HCT116 (cell line): Measurements from ENCODE around the gene KIRREL2. TPM values are rescaled to one million over a fixed set of nuclear protein-coding genes. Genes with fewer than 3 reads are reported as not detected.

Source experiments
- ATAC-seq: fragments of 200-7000 bp; cut with Tn5 transposase; 2 replicates; pipeline ENCODE4 v1.9.1; 2020; ENCODE audit warnings: mild to moderate bottlenecking, moderate library complexity
- BruUV-seq: library from RNA; stranded (reverse); fragments of 400-500 nt; replicated peaks from 2 replicates; lab custom pipeline; 2021; lab: Mats Ljungman, UMichigan
- CTCF ChIA-PET: fragments of 300-600 bp; sonication (Branson Sonifier 250); formaldehyde crosslinking; loops from one replicate; lab custom pipeline; 2021; ENCODE audit warnings: antibody characterized with exemption; lab: Charles Lee
- POLR2A ChIA-PET: fragments of 300-600, 350-600 bp; sonication (Branson Sonifier 250); formaldehyde crosslinking; loops from one replicate; lab custom pipeline; 2021; ENCODE audit warnings: antibody characterized with exemption; lab: Charles Lee
- RAD21 ChIA-PET, 2 experiments: fragments of 300-600 bp; sonication (Branson Sonifier 250); formaldehyde crosslinking; loops; one replicate each; lab custom pipeline; 2023; ENCODE audit warnings: low total read pairs in 2 of 2; ENCODE audit not compliant: uncharacterized antibody in 2 of 2, unreplicated experiment in 2 of 2, low non-redundant PET in 1 of 2; lab: Charles Lee
- DNase-seq: peaks from one replicate; pipeline ENCODE4 v3.0.0-alpha.2; 2010; ENCODE audit warnings: low read depth, low spot score
- H2AFZ ChIP-seq: fragments of 200-600 bp; shearing (Covaris generic), sonication (generic); 2 replicates; pipeline ENCODE4 v1.6.1; 2017; ENCODE audit warnings: low read depth, mixed run types, mixed read lengths, antibody characterized with exemption, low read length; ENCODE audit not compliant: poor library complexity, severe bottlenecking
- H3K27ac ChIP-seq: 2 replicates; pipeline ENCODE4 v1.5.1; 2012; ENCODE audit warnings: low read depth, low read length
- H3K27me3 ChIP-seq: fragments of 200-600 bp; sonication (generic); 2 replicates; pipeline ENCODE4 v1.6.1; 2016; ENCODE audit warnings: mixed run types, low read length, mixed read lengths; ENCODE audit not compliant: insufficient read depth
- H3K36me3 ChIP-seq, 2 experiments: fragments of 200-500 bp in 1 of 2; fragments of 200-600 bp in 1 of 2; sonication (Bioruptor generic) in 1 of 2; sonication (generic) in 1 of 2; 2 replicates each; pipeline versions ENCODE4 v1.5.1 to v1.6.1; 2014 to 2016; ENCODE audit warnings: low read length in 2 of 2, inconsistent platforms in 1 of 2, mixed read lengths in 1 of 2, mixed run types in 1 of 2; ENCODE audit not compliant: insufficient read depth in 2 of 2, control insufficient read depth in 1 of 2
- H3K4me1 ChIP-seq, 2 experiments: fragments of 200-600 bp in 1 of 2; sonication (generic) in 1 of 2; 2 replicates each; pipeline versions ENCODE4 v1.5.1 to v1.6.1; 2012 to 2017; ENCODE audit warnings: low read length in 2 of 2, inconsistent platforms in 1 of 2, mild to moderate bottlenecking in 1 of 2, mixed read lengths in 1 of 2, mixed run types in 1 of 2, moderate library complexity in 1 of 2; ENCODE audit not compliant: insufficient read depth in 2 of 2, control insufficient read depth in 1 of 2
- H3K4me2 ChIP-seq: fragments of 200-600 bp; sonication (generic); 2 replicates; pipeline ENCODE4 v1.6.1; 2017; ENCODE audit warnings: mixed run types, low read length, mixed read lengths
- H3K4me3 ChIP-seq, 2 experiments: fragments of 200-600 bp in 1 of 2; sonication (generic) in 1 of 2; replicated peaks in 1 of 2; 2 replicates each; pipeline ENCODE4 v1.5.1; 2011 to 2016; ENCODE audit warnings: low read length in 2 of 2, control low read depth in 1 of 2, low read depth in 1 of 2, mild to moderate bottlenecking in 1 of 2, mixed read lengths in 1 of 2, mixed run types in 1 of 2
- H3K79me2 ChIP-seq: fragments of 200-600 bp; sonication (generic); 2 replicates; pipeline ENCODE4 v1.6.1; 2017; ENCODE audit warnings: mild to moderate bottlenecking, mixed run types, low read length, moderate library complexity, mixed read lengths; ENCODE audit not compliant: insufficient read depth
- H3K9ac ChIP-seq: fragments of 200-600 bp; sonication (generic); 2 replicates; pipeline ENCODE4 v1.6.1; 2016; ENCODE audit warnings: low read length, mixed read lengths
- H3K9me2 ChIP-seq: fragments of 200-600 bp; sonication (generic), shearing (Covaris generic); 2 replicates; pipeline ENCODE4 v1.6.1; 2017; ENCODE audit warnings: mixed run types, mild to moderate bottlenecking, moderate library complexity; ENCODE audit not compliant: insufficient read depth
- H3K9me3 ChIP-seq, 2 experiments: fragments of 200-500 bp in 1 of 2; fragments of 200-600 bp in 1 of 2; sonication (Bioruptor generic) in 1 of 2; sonication (generic) in 1 of 2; 2 replicates each; pipeline ENCODE4 v1.6.1; 2014 to 2017; ENCODE audit warnings: low read length in 2 of 2, mixed read lengths in 2 of 2, inconsistent platforms in 1 of 2, low read depth in 1 of 2, mild to moderate bottlenecking in 1 of 2, mixed run types in 1 of 2, moderate library complexity in 1 of 2; ENCODE audit not compliant: control insufficient read depth in 1 of 2, insufficient read depth in 1 of 2
- H4K20me1 ChIP-seq: fragments of 200-600 bp; sonication (generic), shearing (Covaris generic); 2 replicates; pipeline ENCODE4 v1.6.1; 2017; ENCODE audit warnings: mixed run types, mild to moderate bottlenecking, moderate library complexity; ENCODE audit not compliant: insufficient read depth
- CTCF ChIP-seq, 3 experiments: fragments of 200-600 bp in 1 of 3; sonication (generic) in 1 of 3; IDR thresholded peaks in 2 of 3; conservative IDR thresholded peaks in 1 of 3; 2 replicates each; pipeline ENCODE4 v1.5.1; 2012 to 2017; ENCODE audit warnings: low read depth in 2 of 3, low read length in 2 of 3, antibody characterized with exemption in 1 of 3, borderline replicate concordance in 1 of 3, control low read depth in 1 of 3, mild to moderate bottlenecking in 1 of 3, mixed read lengths in 1 of 3, mixed run types in 1 of 3, moderate library complexity in 1 of 3; ENCODE audit not compliant: insufficient read depth in 1 of 3
- POLR2AphosphoS5 ChIP-seq: IDR thresholded peaks from 2 replicates; pipeline ENCODE4 v1.6.1; 2011; ENCODE audit warnings: mild to moderate bottlenecking, low read depth, low read length, moderate library complexity
- RAD21 ChIP-seq: IDR thresholded peaks from 2 replicates; pipeline ENCODE4 v1.6.1; 2012; ENCODE audit warnings: low read depth, mild to moderate bottlenecking
- SIN3A ChIP-seq: IDR thresholded peaks from 2 replicates; pipeline ENCODE4 v1.6.1; 2012; ENCODE audit warnings: low read depth
- ZNF274 ChIP-seq: fragments of 200-500 bp; sonication (Bioruptor generic); IDR thresholded peaks from 2 replicates; pipeline ENCODE4 v1.6.1; 2014; ENCODE audit warnings: mild to moderate bottlenecking, low read depth, low read length, inconsistent platforms
- intact Hi-C: fragments of 100-400 bp; cut with micrococcal nuclease; formaldehyde crosslinking; loops from 2 replicates; pipeline ENCODE4 v1.10.0; 2022
- total RNA-seq: library from RNA; stranded (reverse); gene quantifications from one replicate; pipeline ENCODE4 v1.2.1, GENCODE V29; 2021; ENCODE audit not compliant: unreplicated experiment

The KIRREL2 gene
- total RNA-seq, 1 experiment from 2014 or later: 1.3 TPM

- Histone ChIP-seq H2AFZ (no peak overlapping the region), H3K36me3 (no peaks in the 10 kb centered on the region), H3K79me2 (no peaks in the 10 kb centered on the region), H3K4me2 (peak overlapping the region; percentile 68), H3K27me3 (no peaks in the 10 kb centered on the region), H3K27ac (no peak overlapping the region), H3K4me3 (no peak overlapping the region), H3K9me2 (no peaks in the 10 kb centered on the region), H3K4me1 (peaks cover 2 to 13% of the 10 kb centered on the region in 2 experiments; a peak in 3 of 4 replicates), H3K9me3 (no peaks in the 10 kb centered on the region), H4K20me1 (no peaks in the 10 kb centered on the region), H3K9ac (no peak overlapping the region)
- intact Hi-C loops: no loop called here
- CTCF ChIA-PET: no interaction called here
- ATAC-seq (no peak; the same call in none of the 2 replicates), DNase-seq (no peak)
- POLR2A ChIA-PET: interaction anchor here (1.4 to 1.6 kb wide), 2 partner anchors 9 to 17 kb away, joined by 4 read pairs; no protein-coding TSS in a partner anchor
- no peak for TF ChIP-seq CTCF (IDR thresholded peaks at IDR 0.05 in 2 of 3, conservative IDR thresholded peaks at IDR 0.05 in 1 of 3; ENCODE audit: borderline replicate concordance in 1 of 3, insufficient read depth in 1 of 3, low read depth in 2 of 3, low read length in 2 of 3)
- no peak for TF ChIP-seq POLR2AphosphoS5
- no peak for TF ChIP-seq SIN3A
- no peak for TF ChIP-seq ZNF274
- TF ChIP-seq RAD21: no peak
- no TSS peak for BruUV-seq
- RAD21 ChIA-PET: no interaction called here
Measured at GRCh38 chr19:35860436-35860817, 3.7 kb downstream of the KIRREL2 start.
